HG03025 (cell line): ENCODE data around the gene SLC25A41.

Experiments used
- ATAC-seq: cut with Tn5 transposase; IDR thresholded peaks from one replicate; pipeline ENCODE4 v1.9.1; 2021; ENCODE audit warnings: mild to moderate bottlenecking, moderate library complexity; ENCODE audit not compliant: unreplicated experiment, low FRiP score

The SLC25A41 gene

GRCh38 chr19:6460099-6460884, 26.7 kb upstream of the SLC25A41 start:
- peak; percentile 66 for ATAC-seq

- peak; percentile 12 for ATAC-seq
These were observed 25.9 kb upstream of the SLC25A41 start, which contains the start of gene SLC25A23 for GRCh38 chr19:6459262-6460098. TSS of gene SLC25A23 (minus strand) at chr19:6459792. CDS start at chr19:6459628, 164 bp downstream.

GRCh38 chr19:6458695-6459261, 25.2 kb upstream of the SLC25A41 start:
- no peak for ATAC-seq

GRCh38 chr19:6457958-6458694, 24.6 kb upstream of the SLC25A41 start:
- no peak for ATAC-seq

- ATAC-seq, result no peak
These were observed 22.4 kb upstream of the SLC25A41 start for GRCh38 chr19:6455924-6456323.

GRCh38 chr19:6453951-6454565, 20.5 kb upstream of the SLC25A41 start:
- ATAC-seq, result no peak

GRCh38 chr19:6452899-6453298, 19.3 kb upstream of the SLC25A41 start:
- no peak for ATAC-seq

GRCh38 chr19:6452223-6452614, 18.7 kb upstream of the SLC25A41 start:
- ATAC-seq, result no peak

GRCh38 chr19:6451583-6452222, 18.1 kb upstream of the SLC25A41 start:
- no peak for ATAC-seq

- no peak for ATAC-seq
These were observed 16.6 kb upstream of the SLC25A41 start for GRCh38 chr19:6450166-6450565.

GRCh38 chr19:6448045-6448444, 14.5 kb upstream of the SLC25A41 start:
- ATAC-seq, result no peak

GRCh38 chr19:6446452-6446851, 12.9 kb upstream of the SLC25A41 start:
- ATAC-seq, result no peak

GRCh38 chr19:6443986-6444385, 10.4 kb upstream of the SLC25A41 start:
- no peak for ATAC-seq

GRCh38 chr19:6442087-6442688, 8.6 kb upstream of the SLC25A41 start:
- ATAC-seq, result no peak

GRCh38 chr19:6440905-6441304, 7.3 kb upstream of the SLC25A41 start:
- no peak for ATAC-seq

GRCh38 chr19:6439743-6440142, 6.2 kb upstream of the SLC25A41 start:
- ATAC-seq, result no peak

- no peak for ATAC-seq
These were observed 398 bp downstream of the SLC25A41 start for GRCh38 chr19:6433165-6433564.

GRCh38 chr19:6431891-6432290, 1.7 kb downstream of the SLC25A41 start:
- ATAC-seq, result no peak
